GM19455 (cell line): ENCODE results near the gene PIP5K1B.

Experiments used
- ATAC-seq: cut with Tn5 transposase; IDR thresholded peaks from one replicate; pipeline ENCODE4 v1.9.1; 2021; ENCODE audit not compliant: unreplicated experiment

The PIP5K1B gene

GRCh38 chr9:68804911-68805889 is 100.2 kb downstream of the PIP5K1B start:
- ATAC-seq, result no peak

DNA sequence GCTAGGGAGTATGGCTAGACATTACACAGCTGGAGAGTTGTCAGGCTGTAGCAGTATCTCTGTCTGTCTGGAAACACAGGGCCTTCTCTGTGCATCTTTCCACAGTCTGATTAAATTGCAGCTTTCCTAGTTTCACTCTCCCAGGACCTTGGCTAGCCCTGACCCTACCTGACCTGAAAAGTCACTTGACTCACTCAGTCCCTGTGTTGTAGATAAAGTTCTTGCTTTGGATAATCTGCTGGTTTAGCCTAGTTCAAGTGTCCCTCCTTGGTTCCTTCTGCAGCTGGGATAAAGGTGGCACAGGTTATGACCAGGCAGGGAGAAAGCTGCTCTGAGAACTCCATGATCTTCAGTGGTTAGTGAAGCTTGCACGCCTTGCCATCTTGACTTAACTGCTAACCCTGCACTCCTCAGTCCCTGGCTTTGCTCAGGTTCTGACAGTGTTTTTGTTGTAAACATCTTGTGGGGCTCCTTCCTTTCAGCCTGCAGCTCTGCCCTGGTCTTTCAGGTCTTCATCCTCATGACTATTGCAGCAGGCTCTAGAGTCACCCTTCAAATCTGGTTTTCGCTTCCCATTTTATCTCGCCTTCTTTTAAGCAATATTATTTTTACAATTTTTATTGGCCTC is 101.0 kb downstream of the PIP5K1B start:
- no peak for ATAC-seq

DNA sequence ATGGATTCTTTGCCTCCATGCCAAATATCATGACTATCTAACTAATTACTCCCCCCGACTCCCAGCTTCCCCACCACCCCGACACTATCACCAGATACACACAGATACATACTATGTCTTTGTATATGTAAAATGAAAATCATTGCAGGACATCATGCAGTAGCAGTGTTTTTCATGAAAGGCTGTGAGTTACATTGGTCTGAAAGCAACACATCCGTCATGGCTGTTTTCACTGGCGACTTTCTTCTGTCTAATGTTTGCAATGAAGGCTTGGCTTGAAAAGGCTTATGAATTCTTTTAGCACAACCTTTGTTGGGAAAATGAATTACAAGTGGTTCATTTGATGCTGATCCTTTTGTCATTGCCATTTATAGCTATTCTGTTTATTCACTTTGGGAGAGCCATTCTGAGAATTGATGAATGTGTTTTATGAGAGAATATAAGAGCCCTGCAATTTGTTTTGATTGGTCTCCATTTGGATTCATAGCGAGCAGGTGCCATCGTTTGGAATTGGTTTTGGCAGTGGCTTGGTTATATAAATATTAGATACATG is 103.4 kb downstream of the PIP5K1B start:
- ATAC-seq, result no peak

- ATAC-seq, result no peak
These were observed 112.2 kb downstream of the PIP5K1B start for GRCh38 chr9:68817079-68817875.

DNA sequence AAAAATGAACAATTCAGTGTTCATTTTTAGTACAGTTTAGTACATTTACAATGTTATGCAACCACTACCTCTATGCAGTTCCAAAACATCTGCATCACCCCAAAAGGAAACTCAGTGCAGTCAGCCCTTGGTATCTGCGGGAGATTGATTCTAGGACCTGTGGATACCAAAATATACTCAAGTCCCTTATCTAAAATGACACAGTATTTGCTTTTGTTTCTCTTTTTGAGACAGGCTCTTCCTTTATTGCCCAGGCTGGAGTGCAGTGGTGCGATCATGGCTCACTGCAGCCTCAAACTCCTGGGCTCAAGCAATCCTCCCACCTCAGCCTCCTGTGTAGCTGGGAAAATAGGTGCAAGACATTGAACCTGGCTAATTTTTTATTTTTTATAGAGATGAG is 114.0 kb downstream of the PIP5K1B start:
- ATAC-seq, result no peak

DNA sequence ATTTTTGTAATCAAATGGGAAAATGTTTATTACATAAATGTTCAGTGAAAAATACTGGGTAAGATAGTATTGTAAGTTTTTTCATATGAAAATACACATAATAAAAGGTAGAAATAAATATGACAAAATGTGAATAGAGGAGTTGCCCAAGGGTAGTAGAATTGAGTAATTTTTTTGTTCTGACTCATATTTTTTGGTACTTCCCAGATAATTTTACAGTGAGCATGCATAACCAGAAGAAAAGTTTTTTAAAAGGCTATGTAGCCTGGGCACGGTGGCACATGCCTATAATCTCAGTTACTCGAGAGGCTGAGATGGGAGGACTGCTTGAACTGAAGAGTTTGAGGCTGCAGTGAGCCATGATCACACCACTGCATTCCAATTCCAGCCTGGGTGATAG is 116.9 kb downstream of the PIP5K1B start:
- ATAC-seq, result no peak

- no peak for ATAC-seq
These were observed 117.6 kb downstream of the PIP5K1B start for GRCh38 chr9:68822596-68823165.

DNA sequence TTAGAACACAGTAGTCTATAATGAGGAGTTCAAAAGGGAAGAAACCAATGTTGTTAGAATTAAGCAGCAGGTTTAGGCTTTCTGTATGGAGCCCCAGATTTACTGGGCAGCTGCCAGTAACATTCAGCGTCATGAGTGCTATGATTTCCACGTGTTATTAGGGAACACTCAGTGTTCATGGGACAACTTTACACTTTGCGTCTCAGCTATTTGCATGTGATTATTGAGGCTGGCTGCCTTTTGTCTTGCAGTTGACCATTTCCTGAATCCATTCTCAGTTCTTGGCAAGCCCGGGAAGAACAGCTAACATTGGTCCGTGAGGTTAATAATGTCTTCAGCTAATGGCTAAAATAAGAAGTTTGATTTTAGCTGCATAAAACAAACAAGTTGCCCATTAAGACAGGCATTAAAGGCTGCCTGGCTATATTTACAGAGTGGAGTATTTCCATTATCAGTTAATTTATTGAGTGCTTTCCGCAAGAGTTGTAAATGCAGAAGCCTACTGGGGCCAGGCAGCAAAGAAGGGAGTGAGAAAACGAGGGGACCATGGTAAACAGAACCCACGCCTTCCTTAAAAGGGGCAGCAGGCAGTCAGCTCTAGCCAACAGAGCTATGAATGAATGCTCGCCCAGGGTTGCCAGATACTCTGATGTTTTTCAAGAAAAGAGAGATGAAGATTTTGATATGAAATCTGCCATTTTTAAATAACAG is 120.9 kb downstream of the PIP5K1B start:
- ATAC-seq, result no peak

DNA sequence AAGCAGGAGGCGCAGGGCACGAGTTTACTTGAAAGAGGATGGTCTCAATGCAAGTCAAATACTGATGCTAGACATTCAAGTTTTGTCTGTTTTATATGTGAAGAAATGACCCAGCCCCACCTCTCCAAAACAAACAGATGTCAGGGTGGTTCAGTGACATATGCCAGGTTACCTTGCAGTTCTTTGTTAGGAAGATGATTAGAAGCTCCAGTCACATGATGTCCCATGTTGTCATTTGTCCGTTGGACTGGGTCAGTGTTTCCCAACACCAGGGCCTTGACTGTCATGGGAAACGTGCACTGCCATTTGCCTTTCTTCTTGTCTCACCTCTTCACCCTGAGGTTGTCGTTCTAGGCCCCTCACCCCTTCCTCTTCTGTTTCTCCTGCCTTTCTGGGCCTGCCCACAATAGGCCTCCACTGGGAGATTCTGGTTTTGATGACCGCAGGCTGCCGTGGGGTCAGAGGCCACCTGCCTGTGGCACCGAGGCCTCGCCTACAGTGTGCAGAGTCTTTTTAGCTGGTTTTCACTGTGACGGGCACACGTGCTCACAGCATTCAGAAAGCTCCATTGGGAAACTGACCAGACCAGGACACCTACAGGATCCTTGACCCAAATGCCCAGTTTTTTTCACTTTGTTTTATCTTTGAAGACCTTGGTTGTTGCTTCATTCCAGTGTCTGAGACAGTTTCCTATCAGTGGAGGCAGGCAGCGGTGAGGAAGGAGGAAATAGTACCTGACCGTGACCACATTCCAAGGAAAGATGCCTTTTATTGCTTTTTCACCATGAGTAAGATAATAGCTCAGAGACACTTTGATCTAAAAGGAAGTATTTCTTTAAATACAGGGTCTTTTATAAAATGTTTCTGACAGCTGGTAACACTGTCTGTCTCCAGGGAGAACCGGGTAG is 123.1 kb downstream of the PIP5K1B start:
- ATAC-seq, result no peak

DNA sequence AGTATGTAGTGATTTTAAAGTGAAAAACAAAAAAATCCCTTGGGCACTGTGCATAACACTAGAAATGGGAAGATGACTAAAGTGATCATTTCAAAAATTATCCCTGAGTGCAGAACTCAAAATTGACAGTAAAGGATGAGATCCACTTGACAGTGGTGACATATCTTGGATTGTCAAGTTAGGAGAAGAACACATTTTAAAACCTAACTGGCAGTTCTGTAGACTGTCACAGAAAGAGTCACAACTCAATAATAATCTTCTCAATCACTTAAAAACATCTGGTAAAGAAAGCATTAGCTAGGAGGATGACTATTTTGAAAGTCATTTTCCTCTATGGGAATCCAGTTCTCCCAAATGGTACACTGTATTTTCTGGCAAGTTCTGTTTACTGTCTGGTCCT is 127.1 kb downstream of the PIP5K1B start:
- no peak for ATAC-seq

DNA sequence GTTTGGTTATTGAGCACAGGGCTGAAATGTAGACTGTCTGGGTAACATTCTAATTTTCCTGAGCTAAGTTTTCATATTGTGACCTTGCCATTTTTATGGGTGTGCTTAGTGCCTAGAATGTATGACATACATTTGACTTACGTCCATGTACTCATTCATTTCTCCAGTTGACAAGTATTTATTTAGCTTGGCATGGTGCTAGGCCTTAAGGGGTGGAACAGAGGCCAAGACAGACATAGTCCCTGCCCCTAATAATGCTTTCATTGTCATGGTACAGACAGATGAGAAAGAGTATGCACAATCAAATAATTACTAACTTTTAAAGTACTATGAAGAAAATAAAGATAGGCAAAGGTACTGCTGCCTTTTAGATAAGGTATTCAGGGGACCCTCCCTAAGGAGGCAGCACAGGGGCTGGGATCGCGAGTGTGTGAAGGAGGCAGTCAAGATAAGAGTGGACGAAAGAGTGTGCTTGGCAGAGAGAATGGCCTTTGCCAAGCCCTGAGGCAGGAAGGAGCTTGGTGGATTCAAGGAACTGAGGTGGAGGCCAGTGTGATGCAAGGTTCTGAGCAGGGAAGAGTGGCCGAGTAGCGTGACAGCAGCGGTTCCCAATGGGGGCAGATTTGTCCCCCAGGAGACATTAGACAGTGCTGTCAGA is 128.0 kb downstream of the PIP5K1B start:
- no peak for ATAC-seq

GRCh38 chr9:68834931-68835520 is 130.0 kb downstream of the PIP5K1B start:
- no peak for ATAC-seq

DNA sequence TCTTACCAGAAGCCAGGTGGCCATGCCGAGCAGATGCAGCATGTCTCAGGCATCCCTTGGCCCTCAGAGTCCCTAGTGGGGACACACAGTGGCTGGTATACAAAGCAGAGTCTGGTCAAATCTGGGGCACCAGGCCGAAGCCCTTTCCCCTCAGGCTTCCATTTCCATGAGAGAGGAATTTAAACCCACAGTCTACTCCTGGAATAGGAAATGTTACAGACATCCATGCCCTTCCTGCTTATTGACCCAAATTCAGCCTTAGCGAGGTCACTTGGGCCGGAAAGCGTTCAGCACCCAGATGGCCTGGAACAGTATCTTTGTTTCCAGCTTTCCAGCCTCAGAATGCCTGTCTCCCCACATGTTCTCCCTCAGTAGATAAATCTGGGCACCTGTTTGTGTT is 131.7 kb downstream of the PIP5K1B start:
- ATAC-seq, result no peak

DNA sequence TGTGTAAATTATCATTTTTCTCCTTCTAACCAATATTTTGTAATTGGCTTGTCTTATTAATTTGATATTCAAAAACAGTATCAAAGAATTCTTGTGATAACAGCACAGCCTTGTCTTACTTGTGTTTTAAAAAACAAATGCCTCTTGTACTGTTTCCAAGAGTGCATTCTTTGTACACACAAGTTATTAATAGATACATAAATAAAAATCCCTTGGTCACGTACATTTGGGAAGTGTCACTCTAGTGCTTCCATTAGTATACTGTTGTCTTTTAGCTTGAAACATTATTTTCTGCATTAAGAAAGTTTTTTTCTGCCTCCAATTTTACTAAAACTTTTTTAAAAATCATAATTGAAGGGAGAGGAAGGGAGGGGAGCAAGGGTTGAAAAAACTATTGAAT is 133.2 kb downstream of the PIP5K1B start:
- ATAC-seq, result no peak

DNA sequence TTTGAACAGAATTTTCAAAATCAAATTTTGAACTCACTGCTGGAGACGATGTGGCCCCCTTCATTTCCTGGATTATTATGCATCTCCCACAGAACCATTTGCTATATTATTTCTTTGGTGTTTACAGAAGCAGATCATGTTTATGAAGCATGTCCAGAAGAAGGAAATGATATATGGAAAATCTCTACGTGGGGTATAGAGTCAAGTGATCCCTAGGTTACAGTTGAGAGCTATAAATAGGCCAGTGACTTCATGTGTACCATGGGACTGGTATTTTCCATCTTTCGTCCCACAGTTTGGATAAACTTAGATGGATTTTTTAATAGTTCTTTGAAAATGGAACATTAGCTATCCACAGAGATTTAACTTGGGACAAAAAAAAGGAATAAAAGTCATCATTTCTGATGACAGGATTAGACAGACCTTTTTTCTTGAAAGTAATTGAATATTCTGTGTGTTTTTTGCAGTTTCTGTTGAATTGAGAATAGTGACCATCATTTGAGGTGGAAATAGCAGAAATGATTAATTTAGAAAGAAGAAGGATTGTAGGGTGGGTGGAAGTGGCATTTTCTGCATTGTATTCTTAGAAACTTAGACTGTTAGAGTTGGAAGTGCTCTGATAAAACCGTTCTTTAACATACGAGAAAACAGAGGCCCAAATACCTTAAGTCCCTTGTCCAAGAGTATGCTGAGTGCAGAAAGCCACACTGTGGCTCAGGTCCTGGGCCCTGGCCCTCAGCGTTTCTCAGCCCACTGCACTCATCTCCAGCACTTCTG is 136.4 kb downstream of the PIP5K1B start:
- ATAC-seq, result no peak

DNA sequence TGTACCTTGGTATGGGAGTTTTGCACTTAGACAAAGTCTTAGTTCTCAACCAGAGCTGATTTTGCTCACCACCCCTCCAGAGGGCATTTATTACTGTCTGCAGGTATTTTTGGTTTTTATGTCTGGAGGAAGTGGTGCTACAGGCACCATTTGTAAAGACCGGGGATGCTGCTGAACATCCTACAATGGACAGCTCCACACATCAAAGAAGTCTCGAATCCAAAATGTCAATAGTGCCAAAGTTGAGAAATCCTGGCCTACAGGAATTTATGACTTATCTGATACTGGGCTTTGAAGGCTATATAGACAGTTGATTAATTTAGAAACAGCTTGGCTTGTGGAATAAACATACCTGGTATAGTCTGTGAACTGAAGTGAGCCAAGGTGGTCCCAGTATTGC is 137.5 kb downstream of the PIP5K1B start:
- ATAC-seq, result no peak

GRCh38 chr9:68843239-68843638 is 138.2 kb downstream of the PIP5K1B start:
- ATAC-seq, result no peak

- no peak for ATAC-seq
These were observed 139.1 kb downstream of the PIP5K1B start for GRCh38 chr9:68844157-68844556.
